ENCODE results near the gene MBTD1.

MBTD1 gene

DNA sequence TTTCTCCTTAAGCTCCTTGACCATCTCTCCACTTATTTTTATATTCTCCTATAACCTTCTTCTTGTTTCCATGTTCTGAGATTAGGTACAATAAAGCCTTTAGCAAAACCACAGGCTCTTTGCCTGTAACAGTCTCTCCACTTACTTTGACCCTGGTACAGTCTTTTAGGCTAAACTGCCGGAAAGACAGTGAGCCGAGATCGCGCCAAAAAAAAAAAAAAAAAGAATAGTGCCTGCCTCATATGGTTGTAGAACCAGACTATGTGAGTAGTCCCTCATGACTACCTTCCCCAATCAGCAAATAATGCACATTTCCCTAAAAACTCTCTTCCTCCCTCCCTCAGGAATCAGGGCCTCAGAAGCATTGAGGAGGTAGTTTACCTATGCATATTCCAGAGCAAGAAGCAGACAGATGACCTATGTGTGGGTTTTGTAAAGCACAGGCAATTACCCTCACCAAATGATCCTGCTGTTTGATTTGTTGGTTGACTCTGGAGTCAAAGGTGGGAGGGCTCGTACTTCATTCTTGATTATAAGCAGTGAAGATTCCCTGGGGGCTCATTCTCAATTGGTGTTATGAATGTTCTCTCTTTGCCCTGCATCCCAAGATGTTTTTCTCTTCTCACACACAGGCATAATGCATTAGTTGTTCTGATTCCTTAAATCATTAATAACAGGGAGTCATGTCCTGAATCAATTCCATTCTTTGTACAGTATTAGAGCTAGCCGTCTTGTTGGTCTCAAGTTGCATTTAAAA, 115.4 kb downstream of the MBTD1 start:
- DNase-seq (ENCODE audit: extremely low read depth, low read depth), result no peak
- TF ChIP-seq, protein P1, sequence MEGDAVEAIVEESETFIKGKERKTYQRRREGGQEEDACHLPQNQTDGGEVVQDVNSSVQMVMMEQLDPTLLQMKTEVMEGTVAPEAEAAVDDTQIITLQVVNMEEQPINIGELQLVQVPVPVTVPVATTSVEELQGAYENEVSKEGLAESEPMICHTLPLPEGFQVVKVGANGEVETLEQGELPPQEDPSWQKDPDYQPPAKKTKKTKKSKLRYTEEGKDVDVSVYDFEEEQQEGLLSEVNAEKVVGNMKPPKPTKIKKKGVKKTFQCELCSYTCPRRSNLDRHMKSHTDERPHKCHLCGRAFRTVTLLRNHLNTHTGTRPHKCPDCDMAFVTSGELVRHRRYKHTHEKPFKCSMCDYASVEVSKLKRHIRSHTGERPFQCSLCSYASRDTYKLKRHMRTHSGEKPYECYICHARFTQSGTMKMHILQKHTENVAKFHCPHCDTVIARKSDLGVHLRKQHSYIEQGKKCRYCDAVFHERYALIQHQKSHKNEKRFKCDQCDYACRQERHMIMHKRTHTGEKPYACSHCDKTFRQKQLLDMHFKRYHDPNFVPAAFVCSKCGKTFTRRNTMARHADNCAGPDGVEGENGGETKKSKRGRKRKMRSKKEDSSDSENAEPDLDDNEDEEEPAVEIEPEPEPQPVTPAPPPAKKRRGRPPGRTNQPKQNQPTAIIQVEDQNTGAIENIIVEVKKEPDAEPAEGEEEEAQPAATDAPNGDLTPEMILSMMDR (IDR thresholded peaks at IDR 0.05; ENCODE audit: low read depth, low read length), result no peak

DNA sequence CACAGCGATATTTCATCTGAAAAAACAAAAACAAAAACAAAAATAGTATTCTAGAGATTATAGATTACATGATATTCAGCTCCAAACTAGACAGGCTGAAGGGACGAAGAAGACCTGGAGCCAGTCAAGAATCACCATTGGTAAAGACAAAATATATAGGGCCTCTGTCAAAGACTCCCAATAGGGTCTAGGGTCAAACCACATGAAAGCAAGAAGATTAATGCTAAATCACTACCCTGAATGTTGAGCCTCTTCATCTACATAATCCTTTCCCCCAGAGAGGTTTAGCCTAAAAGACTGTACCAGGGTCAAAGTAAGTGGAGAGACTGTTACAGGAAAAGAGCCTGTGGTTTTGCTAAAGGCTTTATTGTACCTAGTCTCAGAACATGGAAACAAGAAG, 117.3 kb downstream of the MBTD1 start:
- TF ChIP-seq, protein P1 (IDR thresholded peaks at IDR 0.05; ENCODE audit: low read depth, low read length), result no peak
- DNase-seq (ENCODE audit: extremely low read depth, low read depth), result no peak

DNA sequence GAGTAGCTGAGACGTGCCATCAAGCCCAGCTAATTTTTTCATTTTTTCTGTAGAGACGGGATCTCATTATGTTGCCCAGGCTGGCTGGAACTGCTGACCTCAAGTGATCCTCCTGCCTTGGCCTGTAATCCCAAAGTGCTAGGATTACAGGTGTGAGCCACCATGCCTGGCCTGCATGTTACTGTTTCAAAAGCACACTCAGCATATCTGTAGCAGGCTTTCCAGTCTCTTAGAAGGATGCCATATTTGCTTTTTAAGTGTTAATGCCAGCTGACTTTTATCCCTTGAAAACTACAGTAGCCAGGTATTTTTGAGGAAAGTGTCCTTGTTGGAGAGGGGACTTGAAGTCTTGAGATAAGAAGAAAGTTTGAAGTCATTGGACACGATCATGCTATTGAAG, 123.9 kb downstream of the MBTD1 start:
- TF ChIP-seq, protein P1 (IDR thresholded peaks at IDR 0.05; ENCODE audit: low read depth, low read length), result no peak

DNA sequence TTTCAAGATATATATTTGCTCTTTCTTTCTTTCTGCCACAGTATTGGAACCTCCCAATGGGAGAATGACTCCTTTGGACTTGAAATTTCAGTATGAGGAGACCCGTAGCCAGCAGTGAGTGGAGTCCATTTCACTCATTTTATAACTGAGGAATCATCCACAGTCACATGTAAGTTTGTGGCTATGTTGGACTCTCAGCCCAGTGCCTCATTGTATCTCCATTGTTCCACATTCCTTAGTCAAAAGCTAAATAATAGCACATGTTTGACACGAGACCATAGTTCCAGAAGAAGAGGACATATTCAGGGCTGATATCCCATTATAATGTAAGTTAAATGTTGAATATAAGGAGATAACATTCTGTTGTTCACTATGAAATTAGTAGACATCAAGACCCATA, 126.5 kb downstream of the MBTD1 start:
- DNase-seq (ENCODE audit: extremely low read depth, low read depth), result no peak
- TF ChIP-seq, protein P1 (IDR thresholded peaks at IDR 0.05; ENCODE audit: low read depth, low read length), result no peak

More for the DNA sequence above, 123.9 kb downstream of the MBTD1 start:
- DNase-seq (ENCODE audit: extremely low read depth, low read depth), result no peak

- no peak for DNase-seq (ENCODE audit: extremely low read depth, low read depth)
- TF ChIP-seq, protein P1 (IDR thresholded peaks at IDR 0.05; ENCODE audit: low read depth, low read length), result no peak
Observed at GRCh38 chr17:51132964-51133319, 126.9 kb downstream of the MBTD1 start.

- TF ChIP-seq, protein P1 (IDR thresholded peaks at IDR 0.05; ENCODE audit: low read depth, low read length), result no peak
Observed at GRCh38 chr17:51128076-51128475, 131.8 kb downstream of the MBTD1 start.

More at GRCh38 chr17:51128076-51128475, 131.8 kb downstream of the MBTD1 start:
- DNase-seq (ENCODE audit: extremely low read depth, low read depth), result no peak
